GM12891 (cell line): ENCODE measurements around the gene USP9Y.

Experiments
- DNase-seq: peaks from one replicate; pipeline ENCODE4 v3.0.0; 2011; ENCODE audit warnings: low spot score; ENCODE audit not compliant: insufficient read length
- FAIRE-seq: peaks from 2 replicates; lab custom pipeline; 2011; peaks lifted over from hg19 to GRCh38; lab: Jason Lieb, UNC
- PAX5 ChIP-seq: IDR thresholded peaks from 2 replicates; pipeline ENCODE4 v1.6.1; 2011; ENCODE audit warnings: low read length, moderate library complexity, mild to moderate bottlenecking; ENCODE audit not compliant: insufficient read depth, severe bottlenecking
- POLR2A ChIP-seq: IDR thresholded peaks from 2 replicates; pipeline ENCODE4 v1.6.1; 2011; ENCODE audit warnings: low read depth, low read length, control low read depth
- POLR2AphosphoS5 ChIP-seq: IDR thresholded peaks from 2 replicates; pipeline ENCODE4 v1.6.1; 2011; ENCODE audit warnings: low read depth, low read length, control low read depth
- POU2F2 ChIP-seq: IDR thresholded peaks from 2 replicates; pipeline ENCODE4 v1.6.1; 2011; ENCODE audit warnings: low read depth, mild to moderate bottlenecking, control low read depth, low read length, moderate library complexity
- SPI1 ChIP-seq: IDR thresholded peaks from 2 replicates; pipeline ENCODE4 v1.6.1; 2011; ENCODE audit warnings: low read depth, low read length, control low read depth
- TAF1 ChIP-seq: IDR thresholded peaks from 2 replicates; pipeline ENCODE4 v1.6.1; 2011; ENCODE audit warnings: low read depth, low read length, control low read depth

USP9Y gene

GRCh38 chrY:12841368-12841767 lies 140.3 kb downstream of the USP9Y start:
- DNase-seq (no peak), FAIRE-seq (peak; percentile 13)
- TF ChIP-seq POLR2A (no peak), POU2F2 (no peak), TAF1 (no peak), PAX5 (no peak), POLR2AphosphoS5 (no peak), SPI1 (no peak)

- TF ChIP-seq PAX5 (no peak), SPI1 (no peak), TAF1 (no peak), POLR2AphosphoS5 (no peak), POLR2A (no peak), POU2F2 (no peak)
- DNase-seq (no peak), FAIRE-seq (no peak)
Measured at GRCh38 chrY:12846793-12847192, 145.8 kb downstream of the USP9Y start.

GRCh38 chrY:12855791-12856275 lies 154.8 kb downstream of the USP9Y start:
- no peak for TF ChIP-seq POU2F2
- no peak for TF ChIP-seq POLR2A
- TF ChIP-seq PAX5: no peak
- TF ChIP-seq TAF1: no peak
- no peak for TF ChIP-seq POLR2AphosphoS5
- DNase-seq (no peak), FAIRE-seq (no peak)

- no peak for TF ChIP-seq TAF1
- no peak for TF ChIP-seq PAX5
- TF ChIP-seq POLR2A: no peak
- no peak for TF ChIP-seq POU2F2
- no peak for TF ChIP-seq POLR2AphosphoS5
- no peak for TF ChIP-seq SPI1
- FAIRE-seq (no peak), DNase-seq (no peak)
Measured at GRCh38 chrY:12867960-12868359, 166.9 kb downstream of the USP9Y start.

GRCh38 chrY:12896973-12897372 lies 195.9 kb downstream of the USP9Y start:
- no peak for DNase-seq
- no peak for TF ChIP-seq TAF1
- TF ChIP-seq POLR2A: no peak
- no peak for TF ChIP-seq SPI1
- TF ChIP-seq POU2F2: no peak
- no peak for TF ChIP-seq POLR2AphosphoS5
- TF ChIP-seq PAX5: no peak
- no peak for FAIRE-seq

GRCh38 chrY:12898604-12899003 lies 197.6 kb downstream of the USP9Y start:
- FAIRE-seq (no peak), DNase-seq (no peak)
- no peak for TF ChIP-seq PAX5
- TF ChIP-seq SPI1: no peak
- no peak for TF ChIP-seq POU2F2
- TF ChIP-seq POLR2AphosphoS5: no peak
- no peak for TF ChIP-seq POLR2A
- TF ChIP-seq TAF1: no peak

- DNase-seq: peak; percentile 51
- FAIRE-seq: peak; percentile 99
- TF ChIP-seq PAX5 (no peak), TAF1 (peak; percentile 49; the same call in 1 of the 2 replicates), POU2F2 (peak; percentile 78), POLR2AphosphoS5 (peak; percentile 67; the same call in 1 of the 2 replicates), SPI1 (peak; percentile 66), POLR2A (peak; percentile 91)
Measured at GRCh38 chrY:12904618-12905516, 203.8 kb downstream of the USP9Y start, which contains the start of gene DDX3Y. Gene DDX3Y (plus strand): TSS chrY:12904868. CDS start chrY:12904937, 69 bp downstream.

GRCh38 chrY:12905517-12905872 lies 204.5 kb downstream of the USP9Y start:
- DNase-seq (peak; percentile 5), FAIRE-seq (no peak)
- no peak for TF ChIP-seq POLR2AphosphoS5
- TF ChIP-seq SPI1: no peak
- TF ChIP-seq POU2F2: peak; percentile 59; the same call in 1 of the 2 replicates
- TF ChIP-seq PAX5: no peak
- peak; percentile 59 for TF ChIP-seq TAF1
- TF ChIP-seq POLR2A: peak; percentile 69; the same call in 1 of the 2 replicates

- no peak for TF ChIP-seq POLR2A
- TF ChIP-seq POLR2AphosphoS5: no peak
- no peak for TF ChIP-seq PAX5
- no peak for TF ChIP-seq TAF1
- TF ChIP-seq POU2F2: no peak
- FAIRE-seq (peak; percentile 38), DNase-seq (no peak)
Measured at GRCh38 chrY:12905895-12906294, 204.9 kb downstream of the USP9Y start.
